K562 (cell line): ENCODE results near the gene CLTRN. TPM values are rescaled to one million over a fixed set of nuclear protein-coding genes. Genes with fewer than 3 reads are reported as not detected.
"Not testable (repeated sequence)": the region's sequence is repeated elsewhere in the genome, so short reads cannot be mapped to it uniquely, and the experiment has no call there.

Experiments used
- ATAC-seq: fragments of 200-7000 bp; cut with Tn5 transposase; 3 replicates; pipeline ENCODE4 v1.9.1; 2020; ENCODE audit warnings: moderate library complexity
- BruUV-seq: library from RNA; stranded (reverse); fragments of 400-500 nt; replicated peaks from 2 replicates; lab custom pipeline; 2021; lab: Mats Ljungman, UMichigan
- CTCF ChIA-PET: fragments of 300-600 bp; formaldehyde crosslinking; extraction: SDS; loops from one replicate; lab custom pipeline; 2021; ENCODE audit warnings: low intra/inter-chr PET ratio; lab: Yijun Ruan, JAX
- POLR2A ChIA-PET: fragments of 300-600, 350-650 bp; sonication (Branson Sonifier 250); formaldehyde crosslinking; extraction: SDS; loops from one replicate; lab custom pipeline; 2021; ENCODE audit warnings: antibody characterized with exemption, inconsistent platforms; lab: Yijun Ruan, JAX
- DNase-seq, 4 experiments: peaks; one replicate each; pipeline versions ENCODE4 v3.0.0 to v3.0.0-alpha.2; 2011 to 2018; ENCODE audit warnings: low spot score in 3 of 4, mixed read lengths in 3 of 4; ENCODE audit errors: extremely low read depth in 1 of 4
- FAIRE-seq: peaks from 2 replicates; lab custom pipeline; 2011; peaks lifted over from hg19 to GRCh38; lab: Jason Lieb, UNC
- H2AFZ ChIP-seq: 2 replicates; pipeline ENCODE4 v1.6.0; 2011; ENCODE audit warnings: low read depth, low read length, control low read depth, inconsistent platforms
- H3K27ac ChIP-seq: fragments of 200-600 bp; 3 replicates; pipeline ENCODE4 v1.8.0; 2011; ENCODE audit warnings: low read depth, mild to moderate bottlenecking, control low read depth, inconsistent platforms, low read length, moderate library complexity, mixed read lengths; ENCODE audit errors: extremely low read depth
- H3K27me3 ChIP-seq, 2 experiments: fragments of 300-600 bp in 1 of 2; 2 replicates in 1 of 2; 3 replicates in 1 of 2; pipeline versions ENCODE4 v1.6.0 to v1.8.0; 2011; ENCODE audit warnings: inconsistent platforms in 2 of 2, low read length in 2 of 2, mild to moderate bottlenecking in 1 of 2, mixed read lengths in 1 of 2, moderate library complexity in 1 of 2; ENCODE audit not compliant: control insufficient read depth in 2 of 2, insufficient read depth in 2 of 2
- H3K36me3 ChIP-seq: fragments of 300-600 bp; 3 replicates; pipeline ENCODE4 v1.8.0; 2011; ENCODE audit warnings: mild to moderate bottlenecking, low read length, inconsistent platforms; ENCODE audit not compliant: control insufficient read depth, insufficient read depth
- H3K4me1 ChIP-seq, 2 experiments: fragments of 200-600 bp in 1 of 2; replicated peaks in 1 of 2; 2 replicates in 1 of 2; 3 replicates in 1 of 2; pipeline versions ENCODE4 v1.5.1 to v1.8.0; 2011; ENCODE audit warnings: inconsistent platforms in 2 of 2, low read length in 2 of 2, mild to moderate bottlenecking in 1 of 2, mixed read lengths in 1 of 2, moderate library complexity in 1 of 2; ENCODE audit not compliant: control insufficient read depth in 2 of 2, insufficient read depth in 2 of 2
- H3K4me2 ChIP-seq: 2 replicates; pipeline ENCODE4 v1.6.1; 2011; ENCODE audit warnings: low read length, control low read depth, inconsistent platforms, mixed read lengths; ENCODE audit not compliant: insufficient read depth
- H3K4me3 ChIP-seq: fragments of 200-600 bp; sonication (generic), shearing (Covaris generic); 2 replicates; pipeline ENCODE4 v1.5.1; 2016; ENCODE audit warnings: control low read depth, inconsistent platforms
- H3K79me2 ChIP-seq: fragments of 200-600 bp; 3 replicates; pipeline ENCODE4 v1.8.0; 2011; ENCODE audit warnings: low read length, inconsistent platforms; ENCODE audit not compliant: control insufficient read depth, insufficient read depth
- H3K9ac ChIP-seq, 2 experiments: 2 replicates each; pipeline versions ENCODE4 v1.6.0 to v1.6.1; 2011; ENCODE audit warnings: low read depth in 2 of 2, low read length in 2 of 2, control low read depth in 1 of 2, inconsistent platforms in 1 of 2, mild to moderate bottlenecking in 1 of 2, mixed read lengths in 1 of 2; ENCODE audit not compliant: insufficient read depth in 1 of 2
- H3K9me1 ChIP-seq: one replicate; pipeline ENCODE4 v1.6.0; 2011; ENCODE audit warnings: inconsistent platforms, mild to moderate bottlenecking, low read length, moderate library complexity; ENCODE audit not compliant: control insufficient read depth, insufficient read depth
- H3K9me3 ChIP-seq: replicated peaks from 2 replicates; pipeline ENCODE4 v1.5.1; 2011; ENCODE audit warnings: low read depth, low read length, inconsistent platforms; ENCODE audit not compliant: control insufficient read depth, insufficient read depth
- H4K20me1 ChIP-seq: replicated peaks from 2 replicates; pipeline ENCODE4 v1.6.1; 2011; ENCODE audit warnings: low read length, inconsistent platforms, mixed read lengths; ENCODE audit not compliant: control insufficient read depth, insufficient read depth
- NFE2 ChIP-seq: IDR thresholded peaks from 2 replicates; pipeline ENCODE4 v1.6.1; 2014; ENCODE audit warnings: antibody characterized with exemption, low read depth
- WGBS: fragments of 100-300 bp; shearing (Covaris generic); methylation state at CpG from one replicate; pipeline ENCODE4 v1.1.6; 2016; ENCODE audit warnings: low coverage, mixed read lengths; ENCODE audit not compliant: insufficient coverage; ENCODE audit errors: missing lambda C conversion rate; 5-methylcytosine and 5-hydroxymethylcytosine counted together
- in situ Hi-C: fragments of 300-500 bp; cut with MboI; formaldehyde crosslinking; loops from 4 replicates; pipeline ENCODE4 v1.15.0; 2018; ENCODE audit warnings: inconsistent platforms, mixed read lengths
- intact Hi-C: fragments of 100-400 bp; cut with micrococcal nuclease; formaldehyde crosslinking; loops from 2 replicates; pipeline ENCODE4 v1.14.2; 2022
- polyA plus RNA-seq, 8 experiments: library from polyadenylated mRNA; depleted of rRNA in 4 of 8; stranded (reverse) in 5 of 8; unstranded in 3 of 8; fragments of >200 nt; fragmentation: Nextera tagmentation in 2 of 8; fragmentation: Illumina TruSeq in 1 of 8; extraction: Ambion mirVana in 2 of 8; extraction: Trizol in 1 of 8; gene quantifications; 2 replicates each; pipeline versions ENCODE4 v1.2.1 to v1.2.3, GENCODE V29; 2011 to 2014; ENCODE audit warnings: inconsistent platforms in 1 of 8, missing spikeins in 1 of 8
- total RNA-seq, 7 experiments: library from RNA; depleted of rRNA in 6 of 7; stranded (reverse); fragments of >200 nt in 6 of 7; fragmentation: Illumina TruSeq in 2 of 7; extraction: Trizol in 2 of 7; gene quantifications; 2 replicates each; pipeline versions ENCODE4 v1.2.1 to v1.2.3, GENCODE V29; 2011 to 2021; ENCODE audit warnings: low replicate concordance in 1 of 7
- TF ChIP-seq, protein P1 (sequence below): fragments of 200-800 bp; sonication (Bioruptor generic); IDR thresholded peaks from 2 replicates; pipeline ENCODE4 v1.6.1; 2017; ENCODE audit warnings: missing genetic modification characterization, missing compliant biosample characterization

Gene CLTRN
- total and polyA plus RNA-seq, 9 of the 15 experiments (the other 6 are each of a cell fraction or from before 2014, with no cell fraction given) = 0.11 to 0.36 (median 0.18) TPM; not detected in 2

DNA sequence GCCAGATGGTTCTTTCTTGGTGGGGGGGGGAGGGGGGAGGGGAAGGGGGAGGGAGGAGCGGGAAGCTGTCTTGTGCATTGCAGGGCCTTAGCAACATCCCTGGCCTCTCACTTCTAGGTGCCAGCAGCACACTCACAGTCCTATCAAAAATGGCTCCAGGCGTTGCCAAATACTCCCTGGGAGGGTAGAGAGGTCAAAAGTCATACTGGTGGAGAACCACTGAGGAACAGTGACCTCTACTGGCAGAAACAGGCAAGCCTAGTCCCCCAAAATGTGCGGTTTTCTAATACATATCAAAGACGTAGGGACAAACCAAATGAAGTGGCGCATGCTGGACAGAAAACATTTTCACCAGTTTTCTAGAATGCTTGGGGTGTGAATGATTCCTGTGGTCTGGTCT, 17.1 kb downstream of the CLTRN start:
- DNase-seq, H3K27ac ChIP-seq, H3K4me1 ChIP-seq, POLR2A ChIA-PET, CTCF ChIA-PET, H3K79me2 ChIP-seq, H3K27me3 ChIP-seq, H3K4me2 ChIP-seq, H3K9ac ChIP-seq, H2AFZ ChIP-seq, H3K36me3 ChIP-seq, BruUV-seq, H3K9me3 ChIP-seq, H3K4me3 ChIP-seq, H4K20me1 ChIP-seq, H3K9me1 ChIP-seq: not testable (repeated sequence)
- FAIRE-seq (peak; percentile 99), ATAC-seq (peak; percentile 95)
- WGBS = no CpG with 5 or more reads among the region's 5 CpGs
- in situ Hi-C loops (loop anchor here (10.0 kb wide), 1 partner anchor 83 kb away; no protein-coding TSS in a partner anchor), intact Hi-C loops (loop anchor here (5.0 kb wide), 1 partner anchor 175 kb away; no protein-coding TSS in a partner anchor)

DNA sequence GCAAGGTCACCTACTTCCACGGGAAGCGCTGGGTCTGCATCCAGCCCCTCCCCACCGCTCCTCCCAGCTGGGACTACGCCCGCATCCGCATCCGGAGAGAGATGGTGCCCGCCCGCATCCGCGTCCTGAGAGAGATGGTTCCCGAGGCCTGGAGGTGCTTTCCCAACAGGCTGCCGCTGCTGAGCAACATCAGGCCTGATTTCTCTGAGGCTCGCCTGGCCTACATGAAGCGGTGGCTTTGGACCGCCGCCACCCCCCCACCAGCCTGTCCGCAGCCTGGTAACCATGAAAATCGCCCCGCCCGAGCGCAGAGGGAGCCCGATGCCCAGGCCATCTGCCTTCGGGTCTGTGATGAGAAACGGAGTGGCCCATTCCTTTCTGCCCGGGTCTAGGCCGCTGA, 18.1 kb downstream of the CLTRN start:
- Histone ChIP-seq H3K4me1 (no peaks in the 10 kb centered on the region), H3K27me3 (no peaks in the 10 kb centered on the region; a peak in 1 of 5 replicates), H3K9me1 (no peaks in the 10 kb centered on the region), H3K4me2 (no peak overlapping the region), H3K9me3 (no peaks in the 10 kb centered on the region), H3K27ac (no peak overlapping the region), H2AFZ (no peak overlapping the region), H3K4me3 (no peak overlapping the region), H4K20me1 (no peaks in the 10 kb centered on the region), H3K9ac (no peak overlapping the region), H3K36me3 (no peaks in the 10 kb centered on the region), H3K79me2 (no peaks in the 10 kb centered on the region)
- CTCF ChIA-PET = no interaction called here
- in situ Hi-C loops (loop anchor here (10.0 kb wide), 1 partner anchor 82 kb away; no protein-coding TSS in a partner anchor), intact Hi-C loops (loop anchor here (5.0 kb wide), 1 partner anchor 174 kb away; no protein-coding TSS in a partner anchor)
- no peak for DNase-seq
- no TSS peak for BruUV-seq
- no peak for FAIRE-seq
- POLR2A ChIA-PET = no interaction called here
- 85% methylated on average over 11 of the region's 27 CpGs for WGBS
- no peak for TF ChIP-seq NFE2
- TF ChIP-seq, protein P1, sequence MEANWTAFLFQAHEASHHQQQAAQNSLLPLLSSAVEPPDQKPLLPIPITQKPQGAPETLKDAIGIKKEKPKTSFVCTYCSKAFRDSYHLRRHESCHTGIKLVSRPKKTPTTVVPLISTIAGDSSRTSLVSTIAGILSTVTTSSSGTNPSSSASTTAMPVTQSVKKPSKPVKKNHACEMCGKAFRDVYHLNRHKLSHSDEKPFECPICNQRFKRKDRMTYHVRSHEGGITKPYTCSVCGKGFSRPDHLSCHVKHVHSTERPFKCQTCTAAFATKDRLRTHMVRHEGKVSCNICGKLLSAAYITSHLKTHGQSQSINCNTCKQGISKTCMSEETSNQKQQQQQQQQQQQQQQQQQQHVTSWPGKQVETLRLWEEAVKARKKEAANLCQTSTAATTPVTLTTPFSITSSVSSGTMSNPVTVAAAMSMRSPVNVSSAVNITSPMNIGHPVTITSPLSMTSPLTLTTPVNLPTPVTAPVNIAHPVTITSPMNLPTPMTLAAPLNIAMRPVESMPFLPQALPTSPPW (CRISPR knock-in tag) = no peak
- TF ChIP-seq, all 486 proteins: peak for 0
- no peak for ATAC-seq
